Stomach (tissue), 4 donors: ENCODE results near the gene CEMP1.

ENCODE experiments used
- EP300 ChIP-seq: sonication (generic); formaldehyde crosslinking; IDR thresholded peaks from one replicate; pipeline ENCODE4 v1.6.1; 2017; ENCODE audit warnings: antibody characterized with exemption
- POLR2A ChIP-seq, 4 donors: fragments of 450-650 bp; IDR thresholded peaks; one replicate each; pipeline ENCODE4 v1.6.1; 2016; ENCODE audit warnings: antibody characterized with exemption in 4 of 4, control low read depth in 2 of 4, mild to moderate bottlenecking in 1 of 4, moderate library complexity in 1 of 4
- POLR2AphosphoS5 ChIP-seq, 3 donors: sonication (generic); formaldehyde crosslinking; IDR thresholded peaks; one replicate each; pipeline ENCODE4 v1.6.1; 2016; ENCODE audit warnings: antibody characterized with exemption in 3 of 3
- TF ChIP-seq, protein P1 (sequence below), 7 experiments: fragments of 450-650 bp in 4 of 7; fragments of 200-600 bp in 3 of 7; sonication (generic) in 3 of 7; IDR thresholded peaks; one replicate each; pipeline ENCODE4 v1.5.1; 2016 to 2019; ENCODE audit warnings: antibody characterized with exemption in 7 of 7, control low read depth in 2 of 7, mild to moderate bottlenecking in 1 of 7

DNA sequence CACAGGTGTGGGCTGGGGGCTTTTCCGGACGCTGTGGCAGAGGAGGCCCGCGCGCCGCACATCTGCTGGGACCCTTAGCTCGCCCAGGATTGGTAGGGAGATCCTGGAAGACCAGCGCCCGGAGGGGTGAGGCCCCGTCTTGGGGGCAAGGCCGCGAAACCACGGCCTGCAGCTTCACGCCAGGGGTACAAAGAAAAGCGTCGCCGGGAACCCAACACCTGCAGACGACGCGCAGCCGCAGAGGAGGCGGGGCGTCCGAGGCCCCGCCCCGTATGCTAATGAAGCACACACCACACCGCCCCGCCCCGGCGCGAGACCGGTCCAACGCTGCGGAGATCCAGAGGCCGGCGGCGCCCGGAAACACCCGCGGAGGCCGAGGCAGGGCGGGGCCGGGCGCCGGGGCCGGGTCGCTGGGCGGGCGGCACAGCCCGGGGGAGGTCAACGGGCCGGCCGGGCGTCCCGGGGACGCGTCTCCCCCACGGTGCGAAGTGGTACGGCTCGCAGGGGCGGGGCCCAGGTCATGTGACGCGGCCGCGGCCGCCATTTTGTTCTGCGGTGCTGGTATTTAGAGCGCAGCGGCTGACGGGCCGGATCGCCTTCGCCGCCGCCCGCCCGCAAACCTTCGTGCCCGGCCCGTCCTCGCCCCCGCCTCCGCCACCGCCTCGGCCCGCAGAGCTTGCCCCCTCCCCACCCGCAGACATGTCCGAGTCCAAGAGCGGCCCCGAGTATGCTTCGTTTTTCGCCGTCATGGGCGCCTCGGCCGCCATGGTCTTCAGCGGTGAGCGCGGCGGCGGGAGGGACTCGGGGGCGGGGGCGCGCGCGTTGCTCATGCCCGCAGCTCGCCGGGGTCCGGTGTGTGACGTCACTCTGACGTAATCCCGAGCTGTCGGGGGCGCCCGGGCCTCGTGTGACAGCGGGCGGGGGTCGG is 17.5 kb downstream of the CEMP1 start, which contains the start of gene ATP6V0C:
- TF ChIP-seq, protein P1, sequence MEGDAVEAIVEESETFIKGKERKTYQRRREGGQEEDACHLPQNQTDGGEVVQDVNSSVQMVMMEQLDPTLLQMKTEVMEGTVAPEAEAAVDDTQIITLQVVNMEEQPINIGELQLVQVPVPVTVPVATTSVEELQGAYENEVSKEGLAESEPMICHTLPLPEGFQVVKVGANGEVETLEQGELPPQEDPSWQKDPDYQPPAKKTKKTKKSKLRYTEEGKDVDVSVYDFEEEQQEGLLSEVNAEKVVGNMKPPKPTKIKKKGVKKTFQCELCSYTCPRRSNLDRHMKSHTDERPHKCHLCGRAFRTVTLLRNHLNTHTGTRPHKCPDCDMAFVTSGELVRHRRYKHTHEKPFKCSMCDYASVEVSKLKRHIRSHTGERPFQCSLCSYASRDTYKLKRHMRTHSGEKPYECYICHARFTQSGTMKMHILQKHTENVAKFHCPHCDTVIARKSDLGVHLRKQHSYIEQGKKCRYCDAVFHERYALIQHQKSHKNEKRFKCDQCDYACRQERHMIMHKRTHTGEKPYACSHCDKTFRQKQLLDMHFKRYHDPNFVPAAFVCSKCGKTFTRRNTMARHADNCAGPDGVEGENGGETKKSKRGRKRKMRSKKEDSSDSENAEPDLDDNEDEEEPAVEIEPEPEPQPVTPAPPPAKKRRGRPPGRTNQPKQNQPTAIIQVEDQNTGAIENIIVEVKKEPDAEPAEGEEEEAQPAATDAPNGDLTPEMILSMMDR (IDR thresholded peaks at IDR 0.05) = no peak
- TF ChIP-seq POLR2A (IDR thresholded peaks at IDR 0.05) (peak in 1 of 4 donors; percentile 70), EP300 (no peak), POLR2AphosphoS5 (IDR thresholded peaks at IDR 0.05) (peak; percentile 83 to 90 (median 87))
